Measurements from ENCODE around the gene URB1.
"Not testable (repeated sequence)": the region's sequence is repeated elsewhere in the genome, so short reads cannot be mapped to it uniquely, and the experiment has no call there.

Gene URB1

GRCh38 chr21:32311621-32312020 lies 81.2 kb downstream of the URB1 start:
- no peaks in the 10 kb centered on the region for H4K20me1 ChIP-seq (ENCODE audit: insufficient read depth, low read length)
- H3K27ac ChIP-seq (ENCODE audit: low read depth, low read length, poor library complexity, severe bottlenecking) = no peak overlapping the region
- H3K36me3 ChIP-seq (ENCODE audit: insufficient read depth, low read length) = peaks cover 64% of the 10 kb centered on the region

GRCh38 chr21:32310976-32311375 lies 81.8 kb downstream of the URB1 start:
- H3K27ac ChIP-seq (ENCODE audit: low read depth, low read length, poor library complexity, severe bottlenecking); H4K20me1 ChIP-seq (ENCODE audit: insufficient read depth, low read length); H3K9me2 ChIP-seq (ENCODE audit: low read depth, low read length); H3K4me1 ChIP-seq (ENCODE audit: insufficient read depth, low read length, severe bottlenecking); H3K27me3 ChIP-seq (ENCODE audit: insufficient read depth, low read length); H3K4me3 ChIP-seq (ENCODE audit: low read depth, low read length, poor library complexity, severe bottlenecking); H3K79me2 ChIP-seq (ENCODE audit: insufficient read depth, low read length); H3K9me3 ChIP-seq (ENCODE audit: low read length); H2AFZ ChIP-seq (ENCODE audit: low read length); H3K4me2 ChIP-seq (ENCODE audit: low read length); H3F3A ChIP-seq (ENCODE audit: insufficient read depth, low read length); H3K9ac ChIP-seq (ENCODE audit: low read length): not testable (repeated sequence)
- peaks cover 62% of the 10 kb centered on the region for H3K36me3 ChIP-seq (ENCODE audit: insufficient read depth, low read length)

More at GRCh38 chr21:32311621-32312020, 81.2 kb downstream of the URB1 start:
- Histone ChIP-seq H3K4me1 (ENCODE audit: insufficient read depth, low read length, severe bottlenecking) (no peaks in the 10 kb centered on the region), H3K27me3 (ENCODE audit: insufficient read depth, low read length) (no peaks in the 10 kb centered on the region), H3K4me2 (ENCODE audit: low read length) (no peak overlapping the region), H3K9me3 (ENCODE audit: low read length) (no peaks in the 10 kb centered on the region), H3K9ac (ENCODE audit: low read length) (no peak overlapping the region), H3K79me2 (ENCODE audit: insufficient read depth, low read length) (no peaks in the 10 kb centered on the region), H2AFZ (ENCODE audit: low read length) (no peak overlapping the region), H3K4me3 (ENCODE audit: low read depth, low read length, poor library complexity, severe bottlenecking) (no peak overlapping the region), H3F3A (ENCODE audit: insufficient read depth, low read length) (no peaks in the 10 kb centered on the region), H3K9me2 (ENCODE audit: low read depth, low read length) (no peaks in the 10 kb centered on the region)
- TF ChIP-seq EZH2 (IDR thresholded peaks at IDR 0.05; ENCODE audit: borderline replicate concordance, low read length) = no peak
- TF ChIP-seq, protein P1, sequence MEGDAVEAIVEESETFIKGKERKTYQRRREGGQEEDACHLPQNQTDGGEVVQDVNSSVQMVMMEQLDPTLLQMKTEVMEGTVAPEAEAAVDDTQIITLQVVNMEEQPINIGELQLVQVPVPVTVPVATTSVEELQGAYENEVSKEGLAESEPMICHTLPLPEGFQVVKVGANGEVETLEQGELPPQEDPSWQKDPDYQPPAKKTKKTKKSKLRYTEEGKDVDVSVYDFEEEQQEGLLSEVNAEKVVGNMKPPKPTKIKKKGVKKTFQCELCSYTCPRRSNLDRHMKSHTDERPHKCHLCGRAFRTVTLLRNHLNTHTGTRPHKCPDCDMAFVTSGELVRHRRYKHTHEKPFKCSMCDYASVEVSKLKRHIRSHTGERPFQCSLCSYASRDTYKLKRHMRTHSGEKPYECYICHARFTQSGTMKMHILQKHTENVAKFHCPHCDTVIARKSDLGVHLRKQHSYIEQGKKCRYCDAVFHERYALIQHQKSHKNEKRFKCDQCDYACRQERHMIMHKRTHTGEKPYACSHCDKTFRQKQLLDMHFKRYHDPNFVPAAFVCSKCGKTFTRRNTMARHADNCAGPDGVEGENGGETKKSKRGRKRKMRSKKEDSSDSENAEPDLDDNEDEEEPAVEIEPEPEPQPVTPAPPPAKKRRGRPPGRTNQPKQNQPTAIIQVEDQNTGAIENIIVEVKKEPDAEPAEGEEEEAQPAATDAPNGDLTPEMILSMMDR (IDR thresholded peaks at IDR 0.05; ENCODE audit: low read length) = no peak

DNA sequence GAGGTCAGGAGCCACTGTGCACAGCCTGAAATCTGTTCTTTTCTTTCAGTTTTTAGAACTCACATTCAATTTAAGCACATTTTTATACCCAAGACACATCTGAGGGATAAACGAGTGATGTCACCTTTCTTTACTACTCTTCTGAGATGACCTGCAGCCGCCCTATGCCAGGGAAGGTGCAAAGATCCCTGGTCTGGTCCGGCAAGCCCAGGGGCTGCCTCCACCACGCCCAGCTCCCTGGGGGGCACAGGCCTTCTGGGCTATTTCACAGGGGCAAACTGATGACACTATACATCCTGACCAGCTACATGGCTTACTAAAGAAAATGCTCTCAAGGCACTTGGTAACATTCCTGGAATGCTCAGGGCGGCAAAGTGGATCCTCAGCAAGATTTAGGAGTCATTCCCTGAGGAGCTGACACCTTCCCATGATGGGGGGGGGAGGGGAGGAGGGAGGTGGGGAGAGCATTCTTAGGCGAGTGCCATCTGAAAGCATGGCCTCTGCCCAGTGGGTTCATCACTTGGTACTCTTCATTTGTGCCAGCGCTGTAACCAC lies 82.8 kb downstream of the URB1 start:
- no peak overlapping the region for H3K9ac ChIP-seq (ENCODE audit: low read length)

More for the DNA sequence above, 82.8 kb downstream of the URB1 start:
- Histone ChIP-seq H3K27me3 (ENCODE audit: insufficient read depth, low read length) (no peaks in the 10 kb centered on the region), H3K4me1 (ENCODE audit: insufficient read depth, low read length, severe bottlenecking) (no peaks in the 10 kb centered on the region), H3K9me2 (ENCODE audit: low read depth, low read length) (no peaks in the 10 kb centered on the region), H3K36me3 (ENCODE audit: insufficient read depth, low read length) (peaks cover 54% of the 10 kb centered on the region), H3K4me2 (ENCODE audit: low read length) (no peak overlapping the region), H3K9me3 (ENCODE audit: low read length) (no peaks in the 10 kb centered on the region), H3K79me2 (ENCODE audit: insufficient read depth, low read length) (no peaks in the 10 kb centered on the region), H3K27ac (ENCODE audit: low read depth, low read length, poor library complexity, severe bottlenecking) (no peak overlapping the region), H2AFZ (ENCODE audit: low read length) (no peak overlapping the region), H3F3A (ENCODE audit: insufficient read depth, low read length) (no peaks in the 10 kb centered on the region), H3K4me3 (ENCODE audit: low read depth, low read length, poor library complexity, severe bottlenecking) (no peak overlapping the region), H4K20me1 (ENCODE audit: insufficient read depth, low read length) (no peaks in the 10 kb centered on the region)
- TF ChIP-seq, protein P1 (IDR thresholded peaks at IDR 0.05; ENCODE audit: low read length) = no peak
- no peak for TF ChIP-seq EZH2 (IDR thresholded peaks at IDR 0.05; ENCODE audit: borderline replicate concordance, low read length)
